Left cardiac atrium (tissue), 4 donors: ENCODE data around the gene OR5AP2. TPM values are rescaled to one million over a fixed set of nuclear protein-coding genes. Genes with fewer than 3 reads are reported as not detected.
A peak's percentile ranks its signal among the peaks of the same experiment; 100 is the strongest.
"Not testable (repeated sequence)": the region's sequence is repeated elsewhere in the genome, so short reads cannot be mapped to it uniquely, and the experiment has no call there.

Source experiments
- ATAC-seq, 2 donors: fragments of 200-7000 bp; cut with Tn5 transposase; one replicate each; pipeline ENCODE4 v1.9.1; 2020; ENCODE audit warnings: mild to moderate bottlenecking in 2 of 2, moderate library complexity in 2 of 2
- DNase-seq: peaks from one replicate; pipeline ENCODE4 v3.0.0-alpha.2; 2020
- intact Hi-C, 2 donors: fragments of 100-400 bp; cut with DNase I; formaldehyde crosslinking; loops; one replicate each; pipeline versions ENCODE4 v1.14.1 to v1.15.1; 2022 to 2023
- long read RNA-seq: library from polyadenylated mRNA; unstranded; transcript quantifications from one replicate; pipeline ENCODE4 v2.0.0, GENCODE V29; 2021
- total RNA-seq, 2 donors: library from RNA; stranded (reverse); fragmentation: NEBNext Ultra II Directional; extraction: Animal tissue kit (Norgen Biotek cat#: 25700); gene quantifications; one replicate each; pipeline ENCODE4 v1.2.1, GENCODE V29; 2021
- donor health status: DM: no; HTN: yes; CAD: no.
- donor health status: DM: no; HTN: yes; CAD: no; lungs with severe emphysema.
- donor health status: DM: yes; HTN: yes; CAD: no.
- donor health status: Dilated cardiomyopathy.

Gene OR5AP2
- total RNA-seq, result not detected
- long read RNA-seq, result 0 reads

GRCh38 chr11:56642339-56642738 is at the start of gene OR5AP2:
Gene OR5AP2 (minus strand): TSS chr11:56642439. CDS start chr11:56642439, 0 bp downstream.
- DNase-seq (no peak), ATAC-seq (no peak)
- intact Hi-C loops, result no loop called here

- DNase-seq, intact Hi-C loops, ATAC-seq: not testable (repeated sequence)
Measured at GRCh38 chr11:56691179-56691578, 48.9 kb upstream of the OR5AP2 start.

- intact Hi-C loops, result no loop called here
- ATAC-seq (no peak), DNase-seq (no peak)
Measured at GRCh38 chr11:56688554-56689100, 46.4 kb upstream of the OR5AP2 start.

- no peak for ATAC-seq
- DNase-seq, result no peak
- intact Hi-C loops, result no loop called here
Measured at GRCh38 chr11:56670984-56671383, 28.7 kb upstream of the OR5AP2 start.

GRCh38 chr11:56663386-56663785 is 21.1 kb upstream of the OR5AP2 start, which contains the start of gene OR5AR1:
Gene OR5AR1 (plus strand): TSS chr11:56663686. CDS start chr11:56663686, 0 bp downstream.
- intact Hi-C loops, result no loop called here
- DNase-seq (no peak), ATAC-seq (no peak)

GRCh38 chr11:56659755-56660154 is 17.5 kb upstream of the OR5AP2 start:
- no peak for ATAC-seq
- DNase-seq, result no peak
- intact Hi-C loops, result no loop called here

- no peak for ATAC-seq
- intact Hi-C loops, result no loop called here
Measured at GRCh38 chr11:56637500-56637899, 4.7 kb downstream of the OR5AP2 start.

GRCh38 chr11:56636861-56637260 is 5.4 kb downstream of the OR5AP2 start:
- no peak for DNase-seq
- intact Hi-C loops, result no loop called here
- no peak for ATAC-seq

More at GRCh38 chr11:56637500-56637899, 4.7 kb downstream of the OR5AP2 start:
- DNase-seq, result no peak

- intact Hi-C loops, result no loop called here
- no peak for ATAC-seq
- DNase-seq, result no peak
Measured at GRCh38 chr11:56632329-56632728, 9.9 kb downstream of the OR5AP2 start.

GRCh38 chr11:56625946-56626345 is 16.3 kb downstream of the OR5AP2 start:
- DNase-seq (no peak), ATAC-seq (no peak)
- intact Hi-C loops, result no loop called here

GRCh38 chr11:56624661-56625110 is 17.6 kb downstream of the OR5AP2 start:
- ATAC-seq (peak in 1 of 2 donors; percentile 92), DNase-seq (no peak)
- intact Hi-C loops, result loop anchor here in 1 of 2 donors (5.0 kb wide), 1 partner anchor 158 kb away; no protein-coding TSS in a partner anchor

GRCh38 chr11:56611174-56611573 is 31.1 kb downstream of the OR5AP2 start:
- intact Hi-C loops, result no loop called here
- ATAC-seq (no peak), DNase-seq (no peak)

- intact Hi-C loops, DNase-seq, ATAC-seq: not testable (repeated sequence)
Measured at GRCh38 chr11:56592088-56592717, 50.0 kb downstream of the OR5AP2 start.

Other genes starting within 250 kb of the OR5AP2 start
- not detected for gene OR5AL1, start 229.7 kb downstream of the OR5AP2 start, total RNA-seq
- gene OR5M3, start 169.1 kb downstream of the OR5AP2 start, total RNA-seq, result not detected
- not detected for gene OR5M8, start 151.1 kb downstream of the OR5AP2 start, total RNA-seq
- gene OR5M11, start 99.2 kb downstream of the OR5AP2 start, total RNA-seq, result not detected
- not detected for gene OR5M10, start 64.7 kb downstream of the OR5AP2 start, total RNA-seq
- gene OR5M1, start 27.6 kb downstream of the OR5AP2 start, total RNA-seq, result not detected
- not detected for gene OR5AR1, start 21.2 kb upstream of the OR5AP2 start, total RNA-seq
- gene OR9G1, start 56.7 kb upstream of the OR5AP2 start, total RNA-seq, result not detected
- gene OR9G4, start 106.3 kb upstream of the OR5AP2 start, total RNA-seq, result not detected